HFFc6 (cell line): ENCODE data around the gene GRID1. TPM values are rescaled to one million over a fixed set of nuclear protein-coding genes. Genes with fewer than 3 reads are reported as not detected.

Source experiments
- DNase-seq: peaks from one replicate; pipeline ENCODE4 v3.0.0-alpha.2; 2018
- H3K27ac Mint-ChIP-seq: 2 replicates; pipeline ENCODE4 v1.8.0; 2020; ENCODE audit warnings: mild to moderate bottlenecking, mixed read lengths
- H3K27me3 Mint-ChIP-seq: 2 replicates; pipeline ENCODE4 v1.8.0; 2021; ENCODE audit warnings: mild to moderate bottlenecking, moderate library complexity, mixed read lengths; ENCODE audit not compliant: insufficient read depth
- H3K36me3 Mint-ChIP-seq: 2 replicates; pipeline ENCODE4 v1.8.0; 2021; ENCODE audit warnings: low read depth, mixed read lengths
- H3K4me1 Mint-ChIP-seq: 2 replicates; pipeline ENCODE4 v1.8.0; 2020; ENCODE audit warnings: low read depth, mixed read lengths
- H3K4me3 Mint-ChIP-seq: 2 replicates; pipeline ENCODE4 v1.8.0; 2020; ENCODE audit warnings: mild to moderate bottlenecking, moderate library complexity, mixed read lengths
- H3K9me3 Mint-ChIP-seq: 2 replicates; pipeline ENCODE4 v1.8.0; 2020; ENCODE audit warnings: mild to moderate bottlenecking, mixed read lengths
- total RNA-seq, 6 experiments: library from RNA; stranded (reverse); fragmentation: NEBNext Ultra II Directional; extraction: Animal tissue kit (Norgen Biotek cat#: 25700); gene quantifications; 2 replicates in 1 of 6; 3 replicates in 5 of 6; pipeline ENCODE4 v1.2.3, GENCODE V29; 2021
- TF ChIP-seq, protein P1 (sequence below): fragments of 200-600 bp; sonication (generic); IDR thresholded peaks from 2 replicates; pipeline ENCODE4 v1.5.0; 2021; ENCODE audit warnings: antibody characterized with exemption, mild to moderate bottlenecking

GRID1 gene
- total RNA-seq, 6 experiments from 2014 or later: not detected

DNA sequence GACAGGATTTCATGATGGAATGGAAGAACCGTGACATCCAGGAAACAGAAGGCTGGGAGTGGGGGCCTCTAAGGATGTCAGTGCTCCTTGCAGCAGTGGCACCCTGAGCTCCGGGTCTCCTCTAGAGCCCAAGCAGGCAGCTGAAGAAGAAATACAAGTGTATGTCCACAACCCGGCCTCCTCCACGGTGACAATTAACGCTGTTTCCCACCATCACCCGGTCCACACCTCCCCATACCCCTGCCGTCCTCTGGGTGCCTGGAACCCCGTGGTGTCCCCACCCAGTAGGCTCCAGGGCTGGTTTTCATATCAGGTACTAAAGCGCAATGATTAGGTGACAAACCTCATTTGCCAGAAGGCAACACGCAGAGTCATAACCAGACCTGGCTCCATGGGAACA is 30.3 kb downstream of the GRID1 start:
- no peak overlapping the region for H3K4me3 Mint-ChIP-seq
- no peaks in the 10 kb centered on the region for H3K9me3 Mint-ChIP-seq
- no peak for DNase-seq
- no peak overlapping the region for H3K27ac Mint-ChIP-seq
- peaks cover 25% of the 10 kb centered on the region for H3K27me3 Mint-ChIP-seq
- no peaks in the 10 kb centered on the region for H3K36me3 Mint-ChIP-seq
- TF ChIP-seq, protein P1, sequence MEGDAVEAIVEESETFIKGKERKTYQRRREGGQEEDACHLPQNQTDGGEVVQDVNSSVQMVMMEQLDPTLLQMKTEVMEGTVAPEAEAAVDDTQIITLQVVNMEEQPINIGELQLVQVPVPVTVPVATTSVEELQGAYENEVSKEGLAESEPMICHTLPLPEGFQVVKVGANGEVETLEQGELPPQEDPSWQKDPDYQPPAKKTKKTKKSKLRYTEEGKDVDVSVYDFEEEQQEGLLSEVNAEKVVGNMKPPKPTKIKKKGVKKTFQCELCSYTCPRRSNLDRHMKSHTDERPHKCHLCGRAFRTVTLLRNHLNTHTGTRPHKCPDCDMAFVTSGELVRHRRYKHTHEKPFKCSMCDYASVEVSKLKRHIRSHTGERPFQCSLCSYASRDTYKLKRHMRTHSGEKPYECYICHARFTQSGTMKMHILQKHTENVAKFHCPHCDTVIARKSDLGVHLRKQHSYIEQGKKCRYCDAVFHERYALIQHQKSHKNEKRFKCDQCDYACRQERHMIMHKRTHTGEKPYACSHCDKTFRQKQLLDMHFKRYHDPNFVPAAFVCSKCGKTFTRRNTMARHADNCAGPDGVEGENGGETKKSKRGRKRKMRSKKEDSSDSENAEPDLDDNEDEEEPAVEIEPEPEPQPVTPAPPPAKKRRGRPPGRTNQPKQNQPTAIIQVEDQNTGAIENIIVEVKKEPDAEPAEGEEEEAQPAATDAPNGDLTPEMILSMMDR: no peak
- H3K4me1 Mint-ChIP-seq: no peaks in the 10 kb centered on the region

DNA sequence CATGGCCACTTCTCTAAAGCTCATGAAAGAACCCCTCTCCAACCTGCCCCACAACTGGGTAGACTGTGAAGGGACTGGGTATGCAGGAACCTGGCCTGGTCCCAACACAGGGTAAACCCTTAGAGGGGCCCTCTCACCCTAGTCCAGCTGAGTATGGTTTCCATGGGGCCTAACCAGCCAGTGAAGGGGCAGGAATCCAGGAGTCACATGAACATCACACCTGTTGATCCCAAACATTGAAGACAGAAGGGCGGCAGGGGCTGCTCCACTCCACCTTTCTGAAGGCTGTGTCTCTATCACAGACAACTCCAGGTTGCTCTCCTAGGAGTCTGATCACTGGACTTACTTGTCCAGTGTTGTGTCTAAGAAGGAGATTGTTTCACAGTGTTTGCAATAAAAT is 30.8 kb downstream of the GRID1 start:
- H3K4me1 Mint-ChIP-seq: no peaks in the 10 kb centered on the region
- H3K27ac Mint-ChIP-seq: no peak overlapping the region
- TF ChIP-seq, protein P1: no peak
- H3K36me3 Mint-ChIP-seq: no peaks in the 10 kb centered on the region
- DNase-seq: no peak
- H3K4me3 Mint-ChIP-seq: no peak overlapping the region
- peaks cover 23% of the 10 kb centered on the region for H3K27me3 Mint-ChIP-seq
- H3K9me3 Mint-ChIP-seq: no peaks in the 10 kb centered on the region

DNA sequence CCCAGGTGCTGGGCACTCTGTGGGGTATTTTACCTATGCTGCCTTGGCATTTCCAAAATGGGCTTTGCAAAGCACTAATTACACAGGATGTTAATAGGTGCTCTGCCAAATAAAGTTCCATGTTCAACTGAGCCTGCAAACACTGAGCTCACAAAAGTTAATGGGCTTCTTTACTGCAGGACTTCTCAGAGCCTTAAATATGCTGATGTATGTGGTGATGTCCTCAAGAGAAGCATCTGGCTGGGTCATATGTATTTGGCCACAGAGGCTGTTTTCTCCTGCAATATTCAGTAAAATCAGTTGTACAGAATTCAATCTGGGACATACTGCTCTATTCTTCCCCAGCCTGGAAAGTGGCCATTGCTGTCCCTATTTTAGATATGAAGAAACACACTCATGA is 31.3 kb downstream of the GRID1 start:
- no peak overlapping the region for H3K4me3 Mint-ChIP-seq
- TF ChIP-seq, protein P1: no peak
- H3K27me3 Mint-ChIP-seq: peaks cover 18% of the 10 kb centered on the region
- H3K9me3 Mint-ChIP-seq: no peaks in the 10 kb centered on the region
- no peak for DNase-seq
- no peaks in the 10 kb centered on the region for H3K4me1 Mint-ChIP-seq
- H3K36me3 Mint-ChIP-seq: no peaks in the 10 kb centered on the region
- no peak overlapping the region for H3K27ac Mint-ChIP-seq

DNA sequence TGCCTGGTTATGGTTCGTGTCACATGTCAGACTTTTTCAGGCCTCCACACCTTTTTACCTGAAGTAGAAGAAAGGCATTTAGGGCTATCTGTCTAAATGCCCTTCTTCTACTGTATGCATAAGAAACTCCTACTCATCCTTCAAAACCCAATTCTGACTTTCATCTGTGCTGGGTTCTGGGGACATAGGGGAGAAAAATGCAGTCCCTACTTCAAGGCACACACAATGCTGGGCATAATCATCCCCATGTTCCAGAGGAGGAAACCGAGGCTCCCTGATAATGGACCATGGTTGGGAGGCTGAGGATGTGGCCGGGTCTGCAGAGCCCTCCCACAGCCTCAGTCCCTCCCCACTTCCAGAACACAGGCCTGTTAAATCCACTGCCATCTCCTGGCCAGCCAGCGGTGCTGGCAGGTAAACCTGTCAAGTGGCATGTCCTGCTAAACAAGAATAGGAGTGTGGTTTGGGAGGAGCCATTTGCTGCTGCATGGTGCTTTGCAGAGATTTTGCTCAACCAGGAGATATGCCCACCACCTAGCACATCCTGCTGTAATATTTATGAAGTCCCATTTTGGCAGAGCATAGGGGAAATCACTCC is 32.0 kb downstream of the GRID1 start:
- TF ChIP-seq, protein P1: no peak
- no peak overlapping the region for H3K27ac Mint-ChIP-seq
- DNase-seq: no peak
- H3K27me3 Mint-ChIP-seq: peaks cover 14% of the 10 kb centered on the region
- H3K4me1 Mint-ChIP-seq: no peaks in the 10 kb centered on the region
- H3K4me3 Mint-ChIP-seq: no peak overlapping the region
- no peaks in the 10 kb centered on the region for H3K36me3 Mint-ChIP-seq
- no peaks in the 10 kb centered on the region for H3K9me3 Mint-ChIP-seq

DNA sequence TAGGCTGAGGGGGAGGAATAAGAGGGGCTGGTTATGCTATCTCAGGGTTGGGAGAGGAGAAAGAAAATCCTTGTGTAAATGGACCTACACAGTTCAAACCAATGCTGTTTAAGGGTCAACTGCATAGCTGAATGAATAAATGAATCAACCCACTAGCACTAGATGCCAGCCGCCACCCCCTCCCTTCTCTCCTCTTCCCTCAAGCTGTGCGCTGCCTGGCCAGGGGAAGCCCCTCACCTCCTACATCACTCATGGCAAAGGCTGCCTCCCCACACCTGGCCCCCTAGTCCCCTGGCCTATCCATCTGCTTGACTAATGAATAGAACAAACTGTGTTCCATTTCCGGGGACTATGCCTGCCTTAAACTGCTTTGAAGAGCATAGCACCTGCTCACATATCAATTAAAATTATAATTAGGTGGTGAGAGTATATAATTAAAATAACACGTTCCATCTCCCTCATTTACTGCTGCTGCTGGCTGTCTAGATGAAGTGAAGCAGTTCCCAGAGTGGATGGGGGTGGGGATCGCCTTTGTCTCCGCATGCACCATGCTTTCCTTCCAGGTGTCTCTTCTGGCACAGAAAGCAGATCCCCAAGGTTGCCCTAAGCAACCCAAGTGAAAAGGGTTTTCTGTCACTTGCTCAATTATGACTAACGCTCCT is 32.6 kb downstream of the GRID1 start:
- Mint-ChIP-seq H3K4me1 (no peaks in the 10 kb centered on the region), H3K27me3 (peaks cover 12% of the 10 kb centered on the region), H3K4me3 (no peak overlapping the region), H3K36me3 (no peaks in the 10 kb centered on the region), H3K9me3 (no peaks in the 10 kb centered on the region), H3K27ac (no peak overlapping the region)
- TF ChIP-seq, protein P1: no peak
- no peak for DNase-seq
